GM12801 (cell line): ENCODE measurements around the gene IRF9.

ENCODE experiments used
- TF ChIP-seq, protein P1 (sequence below): IDR thresholded peaks from one replicate; pipeline ENCODE4 v1.5.1; 2011; ENCODE audit warnings: control low read depth; ENCODE audit not compliant: insufficient read length; ENCODE audit errors: extremely low read depth

Gene IRF9

DNA sequence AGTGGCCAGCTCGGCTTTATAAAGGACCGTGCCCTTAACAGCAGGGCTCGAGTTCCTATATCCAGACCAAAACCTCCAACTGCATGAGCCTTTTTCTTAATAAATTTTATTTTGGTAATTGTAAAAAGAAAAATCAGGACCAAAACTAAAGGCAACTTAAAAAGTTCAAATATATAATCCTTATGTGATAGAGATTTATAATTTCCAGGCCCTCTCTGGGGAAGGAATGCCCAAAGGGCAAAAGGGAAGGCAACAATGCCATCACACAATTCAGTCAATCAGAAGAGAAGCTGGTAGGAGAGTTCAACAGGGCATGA is 28.0 kb downstream of the IRF9 start:
- TF ChIP-seq, protein P1, sequence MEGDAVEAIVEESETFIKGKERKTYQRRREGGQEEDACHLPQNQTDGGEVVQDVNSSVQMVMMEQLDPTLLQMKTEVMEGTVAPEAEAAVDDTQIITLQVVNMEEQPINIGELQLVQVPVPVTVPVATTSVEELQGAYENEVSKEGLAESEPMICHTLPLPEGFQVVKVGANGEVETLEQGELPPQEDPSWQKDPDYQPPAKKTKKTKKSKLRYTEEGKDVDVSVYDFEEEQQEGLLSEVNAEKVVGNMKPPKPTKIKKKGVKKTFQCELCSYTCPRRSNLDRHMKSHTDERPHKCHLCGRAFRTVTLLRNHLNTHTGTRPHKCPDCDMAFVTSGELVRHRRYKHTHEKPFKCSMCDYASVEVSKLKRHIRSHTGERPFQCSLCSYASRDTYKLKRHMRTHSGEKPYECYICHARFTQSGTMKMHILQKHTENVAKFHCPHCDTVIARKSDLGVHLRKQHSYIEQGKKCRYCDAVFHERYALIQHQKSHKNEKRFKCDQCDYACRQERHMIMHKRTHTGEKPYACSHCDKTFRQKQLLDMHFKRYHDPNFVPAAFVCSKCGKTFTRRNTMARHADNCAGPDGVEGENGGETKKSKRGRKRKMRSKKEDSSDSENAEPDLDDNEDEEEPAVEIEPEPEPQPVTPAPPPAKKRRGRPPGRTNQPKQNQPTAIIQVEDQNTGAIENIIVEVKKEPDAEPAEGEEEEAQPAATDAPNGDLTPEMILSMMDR: no peak

DNA sequence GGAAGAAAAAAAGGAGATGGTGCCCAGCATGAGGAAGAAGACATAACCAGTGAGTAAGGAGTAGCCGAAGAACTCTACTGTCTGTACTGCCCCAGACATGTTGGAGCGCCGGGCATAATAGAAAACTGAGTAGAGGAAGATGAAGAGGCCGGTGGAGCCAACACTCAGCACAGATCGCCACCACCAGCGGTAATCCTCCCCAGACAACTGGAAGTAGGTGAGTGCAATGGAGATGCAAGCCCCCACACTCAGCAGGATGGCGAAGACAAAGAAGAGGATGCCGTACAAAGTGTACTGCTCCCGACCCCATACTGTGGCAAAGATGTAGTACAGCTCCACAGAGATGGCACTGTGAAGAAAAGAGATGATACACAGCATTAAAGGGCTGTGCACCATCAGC is 28.4 kb downstream of the IRF9 start:
- TF ChIP-seq, protein P1: no peak

DNA sequence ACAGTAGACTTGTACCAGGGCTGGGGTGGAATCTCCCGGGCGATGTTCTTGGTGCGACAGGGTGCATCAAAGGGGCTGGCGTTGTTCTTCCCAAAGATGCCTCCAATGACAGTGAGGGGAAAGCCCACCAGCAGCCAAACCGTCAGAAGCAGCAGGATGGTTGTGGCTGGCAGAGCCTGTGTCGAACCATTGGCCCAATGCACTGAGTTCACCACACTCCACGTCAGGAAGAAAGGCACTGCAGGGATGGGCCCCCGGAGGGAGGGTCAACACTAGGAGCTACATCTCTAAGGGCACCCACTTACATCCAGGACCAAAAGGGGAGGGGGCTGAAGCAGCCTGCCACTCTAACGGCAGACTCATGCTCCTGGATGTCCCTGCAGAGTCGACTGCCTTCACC is 29.4 kb downstream of the IRF9 start:
- TF ChIP-seq, protein P1: no peak

DNA sequence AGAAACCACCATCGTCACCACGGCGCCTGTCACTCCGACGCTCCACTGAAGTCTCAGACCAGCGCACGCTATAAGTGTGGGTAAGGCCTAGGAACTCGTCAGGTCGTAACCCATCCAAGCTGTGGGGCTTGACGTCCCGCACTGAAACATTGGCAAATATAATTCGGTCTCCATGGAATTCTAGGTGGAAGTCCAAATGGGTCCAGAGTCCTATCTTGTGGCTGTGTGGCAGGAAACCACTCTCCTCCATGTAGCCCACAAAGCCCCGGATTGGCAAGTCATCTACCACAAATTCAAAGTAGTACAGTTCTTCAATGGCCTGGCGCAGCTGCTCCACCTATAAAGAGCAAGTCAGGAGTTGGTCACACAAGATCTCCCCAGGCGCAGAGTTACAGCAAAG is 31.9 kb downstream of the IRF9 start:
- TF ChIP-seq, protein P1: no peak

DNA sequence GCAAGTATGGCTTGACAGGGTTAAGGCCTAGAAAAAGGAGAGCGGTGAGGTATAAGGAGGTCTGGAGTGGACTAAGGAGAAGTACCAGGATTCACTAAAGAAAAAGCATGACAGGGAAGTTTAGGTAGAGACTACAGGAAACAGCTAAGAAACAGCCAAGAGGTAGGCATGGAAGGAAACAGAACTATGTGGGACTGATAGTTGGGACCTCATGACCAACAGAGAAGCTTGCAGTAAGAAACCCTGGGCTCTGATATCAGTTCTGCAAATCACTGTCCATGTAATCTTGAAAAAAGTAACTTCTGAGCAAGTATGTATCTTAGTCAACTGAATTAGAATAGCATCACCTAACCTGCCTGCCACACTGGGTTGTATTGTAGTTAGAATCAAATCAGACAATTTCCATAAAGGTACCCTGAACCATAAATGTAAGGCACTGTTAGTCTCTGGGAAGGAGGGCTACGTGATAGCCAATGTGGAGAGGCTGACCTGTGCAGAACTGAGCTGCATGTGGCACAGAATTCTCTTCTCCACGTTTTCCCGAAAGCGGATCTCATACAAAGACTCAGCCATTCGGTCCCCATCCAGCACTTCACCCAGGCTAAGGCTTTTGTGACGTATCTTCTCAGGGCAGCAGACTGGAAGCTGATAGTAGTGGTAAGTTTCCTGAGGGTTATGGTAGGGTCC is 33.3 kb downstream of the IRF9 start:
- TF ChIP-seq, protein P1: no peak

DNA sequence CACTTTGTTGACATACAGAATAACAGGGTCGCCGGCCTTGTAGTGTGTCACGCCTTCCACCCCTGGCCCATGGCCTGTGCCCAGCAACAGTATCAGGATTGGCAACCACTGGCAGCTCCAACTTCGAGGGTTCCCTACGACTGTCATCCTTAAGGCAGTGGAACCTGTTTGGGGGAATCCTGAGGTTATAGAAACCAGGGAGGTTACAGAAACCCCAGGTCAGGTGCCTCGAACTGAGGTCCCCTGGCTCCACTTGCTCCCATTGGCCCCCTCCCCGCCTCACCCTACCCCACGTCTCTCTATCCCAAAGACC is 33.8 kb downstream of the IRF9 start:
- TF ChIP-seq, protein P1: no peak

DNA sequence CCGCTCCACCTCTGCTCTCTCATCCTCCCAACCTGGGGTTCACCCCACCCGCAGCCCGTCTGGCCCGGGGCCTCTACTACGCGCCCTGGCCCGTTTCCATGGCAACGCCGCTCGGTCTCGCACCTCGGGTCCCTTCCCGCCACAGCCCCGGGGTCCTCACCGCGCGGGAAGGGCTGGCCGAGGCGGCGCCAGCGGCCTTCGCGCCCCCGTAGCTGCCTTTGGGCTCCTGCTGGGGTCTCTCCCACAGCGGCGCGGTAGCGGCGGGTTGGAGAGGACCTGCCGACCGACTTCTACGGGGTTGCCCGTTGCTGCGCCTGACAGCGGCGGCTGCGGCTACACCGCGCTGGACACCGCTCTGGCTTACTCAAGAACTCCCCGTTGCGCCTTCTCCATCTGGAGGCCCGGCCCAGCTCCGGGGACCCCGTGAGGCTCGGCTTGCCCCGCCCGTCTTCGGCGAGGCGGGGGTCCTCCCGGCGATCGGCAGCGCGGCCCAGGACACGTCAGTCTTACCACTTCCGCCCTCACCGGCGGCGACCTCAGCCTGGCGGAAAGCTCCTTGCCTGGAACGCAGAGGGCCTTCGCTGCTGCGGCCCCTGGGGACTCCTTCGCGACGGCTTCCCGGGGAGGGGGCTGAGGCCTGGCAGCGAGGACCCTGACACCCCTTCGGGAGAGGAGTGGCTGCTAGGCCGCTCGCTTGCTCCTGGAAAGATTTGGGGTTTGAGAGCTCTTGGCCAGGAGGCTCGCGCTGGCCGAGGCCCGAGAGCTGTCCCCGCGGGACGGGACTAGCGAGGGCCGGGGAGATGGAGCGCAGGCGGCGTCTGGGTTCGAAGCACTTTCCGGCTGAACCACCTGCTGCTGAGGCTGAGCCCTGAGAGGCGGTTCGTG is 34.4 kb downstream of the IRF9 start, which contains the start of gene TM9SF1:
Gene TM9SF1, minus strand, starts transcription at position 256 of the 885 bp plus-strand sequence. CDS start 422 bp downstream, outside the sequence.
- TF ChIP-seq, protein P1: no peak
